ENCODE results near the gene NR4A3.

DNA sequence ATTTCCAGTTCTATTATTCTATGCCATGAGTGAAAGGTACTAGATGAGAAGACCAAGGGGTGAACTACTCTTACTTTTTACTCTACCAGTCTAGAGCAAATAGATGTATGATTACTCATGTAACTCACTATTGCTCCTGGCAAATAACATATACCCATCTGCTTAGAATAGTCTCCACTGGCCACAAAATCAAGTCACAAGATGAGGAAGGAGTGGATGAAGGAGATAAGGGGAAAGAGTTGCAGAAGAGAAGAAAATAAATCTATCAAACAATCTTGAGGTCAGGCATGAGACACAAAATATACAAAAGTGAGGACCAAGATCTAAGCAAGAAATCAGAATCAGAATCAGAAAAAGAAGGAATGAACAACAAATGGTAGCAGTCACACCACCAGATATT lies 13.7 kb upstream of the NR4A3 start:
- TF ChIP-seq POLR2A (IDR thresholded peaks at IDR 0.05; ENCODE audit: low read length), result no peak
- TF ChIP-seq, protein P1, sequence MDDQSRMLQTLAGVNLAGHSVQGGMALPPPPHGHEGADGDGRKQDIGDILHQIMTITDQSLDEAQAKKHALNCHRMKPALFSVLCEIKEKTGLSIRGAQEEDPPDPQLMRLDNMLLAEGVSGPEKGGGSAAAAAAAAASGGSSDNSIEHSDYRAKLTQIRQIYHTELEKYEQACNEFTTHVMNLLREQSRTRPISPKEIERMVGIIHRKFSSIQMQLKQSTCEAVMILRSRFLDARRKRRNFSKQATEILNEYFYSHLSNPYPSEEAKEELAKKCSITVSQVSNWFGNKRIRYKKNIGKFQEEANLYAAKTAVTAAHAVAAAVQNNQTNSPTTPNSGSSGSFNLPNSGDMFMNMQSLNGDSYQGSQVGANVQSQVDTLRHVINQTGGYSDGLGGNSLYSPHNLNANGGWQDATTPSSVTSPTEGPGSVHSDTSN (IDR thresholded peaks at IDR 0.05), result no peak
- TF ChIP-seq, protein P2, sequence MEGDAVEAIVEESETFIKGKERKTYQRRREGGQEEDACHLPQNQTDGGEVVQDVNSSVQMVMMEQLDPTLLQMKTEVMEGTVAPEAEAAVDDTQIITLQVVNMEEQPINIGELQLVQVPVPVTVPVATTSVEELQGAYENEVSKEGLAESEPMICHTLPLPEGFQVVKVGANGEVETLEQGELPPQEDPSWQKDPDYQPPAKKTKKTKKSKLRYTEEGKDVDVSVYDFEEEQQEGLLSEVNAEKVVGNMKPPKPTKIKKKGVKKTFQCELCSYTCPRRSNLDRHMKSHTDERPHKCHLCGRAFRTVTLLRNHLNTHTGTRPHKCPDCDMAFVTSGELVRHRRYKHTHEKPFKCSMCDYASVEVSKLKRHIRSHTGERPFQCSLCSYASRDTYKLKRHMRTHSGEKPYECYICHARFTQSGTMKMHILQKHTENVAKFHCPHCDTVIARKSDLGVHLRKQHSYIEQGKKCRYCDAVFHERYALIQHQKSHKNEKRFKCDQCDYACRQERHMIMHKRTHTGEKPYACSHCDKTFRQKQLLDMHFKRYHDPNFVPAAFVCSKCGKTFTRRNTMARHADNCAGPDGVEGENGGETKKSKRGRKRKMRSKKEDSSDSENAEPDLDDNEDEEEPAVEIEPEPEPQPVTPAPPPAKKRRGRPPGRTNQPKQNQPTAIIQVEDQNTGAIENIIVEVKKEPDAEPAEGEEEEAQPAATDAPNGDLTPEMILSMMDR (IDR thresholded peaks at IDR 0.05), result no peak
- no peak for TF ChIP-seq EP300 (IDR thresholded peaks at IDR 0.05)
- TF ChIP-seq JUN (IDR thresholded peaks at IDR 0.05), result no peak
- TF ChIP-seq, protein P3, sequence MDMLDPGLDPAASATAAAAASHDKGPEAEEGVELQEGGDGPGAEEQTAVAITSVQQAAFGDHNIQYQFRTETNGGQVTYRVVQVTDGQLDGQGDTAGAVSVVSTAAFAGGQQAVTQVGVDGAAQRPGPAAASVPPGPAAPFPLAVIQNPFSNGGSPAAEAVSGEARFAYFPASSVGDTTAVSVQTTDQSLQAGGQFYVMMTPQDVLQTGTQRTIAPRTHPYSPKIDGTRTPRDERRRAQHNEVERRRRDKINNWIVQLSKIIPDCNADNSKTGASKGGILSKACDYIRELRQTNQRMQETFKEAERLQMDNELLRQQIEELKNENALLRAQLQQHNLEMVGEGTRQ (IDR thresholded peaks at IDR 0.05), result no peak
- TF ChIP-seq, protein P4, sequence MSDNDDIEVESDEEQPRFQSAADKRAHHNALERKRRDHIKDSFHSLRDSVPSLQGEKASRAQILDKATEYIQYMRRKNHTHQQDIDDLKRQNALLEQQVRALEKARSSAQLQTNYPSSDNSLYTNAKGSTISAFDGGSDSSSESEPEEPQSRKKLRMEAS (IDR thresholded peaks at IDR 0.05), result no peak
- TF ChIP-seq KDM1A (IDR thresholded peaks at IDR 0.05; ENCODE audit: low read depth), result no peak
- TF ChIP-seq HDAC2 (IDR thresholded peaks at IDR 0.05), result no peak
- TF ChIP-seq, protein P5, sequence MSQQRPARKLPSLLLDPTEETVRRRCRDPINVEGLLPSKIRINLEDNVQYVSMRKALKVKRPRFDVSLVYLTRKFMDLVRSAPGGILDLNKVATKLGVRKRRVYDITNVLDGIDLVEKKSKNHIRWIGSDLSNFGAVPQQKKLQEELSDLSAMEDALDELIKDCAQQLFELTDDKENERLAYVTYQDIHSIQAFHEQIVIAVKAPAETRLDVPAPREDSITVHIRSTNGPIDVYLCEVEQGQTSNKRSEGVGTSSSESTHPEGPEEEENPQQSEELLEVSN (IDR thresholded peaks at IDR 0.05; ENCODE audit: borderline replicate concordance, low read depth), result no peak
- TF ChIP-seq, protein P6, sequence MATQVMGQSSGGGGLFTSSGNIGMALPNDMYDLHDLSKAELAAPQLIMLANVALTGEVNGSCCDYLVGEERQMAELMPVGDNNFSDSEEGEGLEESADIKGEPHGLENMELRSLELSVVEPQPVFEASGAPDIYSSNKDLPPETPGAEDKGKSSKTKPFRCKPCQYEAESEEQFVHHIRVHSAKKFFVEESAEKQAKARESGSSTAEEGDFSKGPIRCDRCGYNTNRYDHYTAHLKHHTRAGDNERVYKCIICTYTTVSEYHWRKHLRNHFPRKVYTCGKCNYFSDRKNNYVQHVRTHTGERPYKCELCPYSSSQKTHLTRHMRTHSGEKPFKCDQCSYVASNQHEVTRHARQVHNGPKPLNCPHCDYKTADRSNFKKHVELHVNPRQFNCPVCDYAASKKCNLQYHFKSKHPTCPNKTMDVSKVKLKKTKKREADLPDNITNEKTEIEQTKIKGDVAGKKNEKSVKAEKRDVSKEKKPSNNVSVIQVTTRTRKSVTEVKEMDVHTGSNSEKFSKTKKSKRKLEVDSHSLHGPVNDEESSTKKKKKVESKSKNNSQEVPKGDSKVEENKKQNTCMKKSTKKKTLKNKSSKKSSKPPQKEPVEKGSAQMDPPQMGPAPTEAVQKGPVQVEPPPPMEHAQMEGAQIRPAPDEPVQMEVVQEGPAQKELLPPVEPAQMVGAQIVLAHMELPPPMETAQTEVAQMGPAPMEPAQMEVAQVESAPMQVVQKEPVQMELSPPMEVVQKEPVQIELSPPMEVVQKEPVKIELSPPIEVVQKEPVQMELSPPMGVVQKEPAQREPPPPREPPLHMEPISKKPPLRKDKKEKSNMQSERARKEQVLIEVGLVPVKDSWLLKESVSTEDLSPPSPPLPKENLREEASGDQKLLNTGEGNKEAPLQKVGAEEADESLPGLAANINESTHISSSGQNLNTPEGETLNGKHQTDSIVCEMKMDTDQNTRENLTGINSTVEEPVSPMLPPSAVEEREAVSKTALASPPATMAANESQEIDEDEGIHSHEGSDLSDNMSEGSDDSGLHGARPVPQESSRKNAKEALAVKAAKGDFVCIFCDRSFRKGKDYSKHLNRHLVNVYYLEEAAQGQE (IDR thresholded peaks at IDR 0.05), result no peak
- no peak for TF ChIP-seq ZFP36 (IDR thresholded peaks at IDR 0.05; ENCODE audit: borderline replicate concordance, partially characterized antibody)
- no peak for TF ChIP-seq RAD21 (conservative IDR thresholded peaks at IDR 0.05 in 1 of 2, IDR thresholded peaks at IDR 0.05 in 1 of 2)
